Breast epithelium (tissue), 3 donors: ENCODE results near the gene ZFPL1.

Source experiments
- CTCF ChIP-seq, 3 donors: fragments of 450-650 bp; IDR thresholded peaks; one replicate each; pipeline ENCODE4 v1.5.1; 2016 to 2017; ENCODE audit warnings: antibody characterized with exemption in 3 of 3, mild to moderate bottlenecking in 3 of 3, moderate library complexity in 3 of 3
- POLR2AphosphoS5 ChIP-seq, 3 donors: sonication (generic); formaldehyde crosslinking; IDR thresholded peaks; one replicate each; pipeline ENCODE4 v1.6.1; 2017; ENCODE audit warnings: antibody characterized with exemption in 3 of 3

DNA sequence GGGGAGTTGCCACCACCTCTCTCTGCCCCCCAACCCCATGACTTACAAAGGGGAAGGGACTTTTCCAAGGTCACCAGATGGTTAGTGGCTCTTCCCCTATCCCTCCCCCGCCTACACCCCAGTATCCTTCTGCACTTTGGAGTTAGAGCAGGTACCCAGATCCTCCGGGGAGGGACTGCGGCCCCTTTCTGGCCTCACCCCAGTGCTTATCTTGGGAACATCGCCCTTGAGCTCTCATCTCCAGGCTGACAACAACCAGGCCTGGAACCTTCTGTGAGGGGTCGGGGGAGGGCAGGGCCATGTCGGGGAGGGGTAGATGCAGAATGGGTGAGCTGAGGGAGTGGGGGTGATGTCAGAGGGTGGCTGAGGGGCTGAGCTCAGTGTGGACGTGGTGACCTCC lies 18.2 kb upstream of the ZFPL1 start:
- TF ChIP-seq CTCF (IDR thresholded peaks at IDR 0.05): no peak
- TF ChIP-seq POLR2AphosphoS5 (IDR thresholded peaks at IDR 0.05): no peak
